NCI-H2196 treated with DMSO at 0.1 percent for 48 hours (cell line): ENCODE data around the gene B4GALT7.
"Not testable (repeated sequence)": the region's sequence is repeated elsewhere in the genome, so short reads cannot be mapped to it uniquely, and the experiment has no call there.

Source experiments
- DNase-seq: peaks from one replicate; lab custom pipeline; 2025; ENCODE audit not compliant: unreplicated experiment; lab: John Stamatoyannopoulos, UW

B4GALT7 gene, protein sequence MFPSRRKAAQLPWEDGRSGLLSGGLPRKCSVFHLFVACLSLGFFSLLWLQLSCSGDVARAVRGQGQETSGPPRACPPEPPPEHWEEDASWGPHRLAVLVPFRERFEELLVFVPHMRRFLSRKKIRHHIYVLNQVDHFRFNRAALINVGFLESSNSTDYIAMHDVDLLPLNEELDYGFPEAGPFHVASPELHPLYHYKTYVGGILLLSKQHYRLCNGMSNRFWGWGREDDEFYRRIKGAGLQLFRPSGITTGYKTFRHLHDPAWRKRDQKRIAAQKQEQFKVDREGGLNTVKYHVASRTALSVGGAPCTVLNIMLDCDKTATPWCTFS

DNA sequence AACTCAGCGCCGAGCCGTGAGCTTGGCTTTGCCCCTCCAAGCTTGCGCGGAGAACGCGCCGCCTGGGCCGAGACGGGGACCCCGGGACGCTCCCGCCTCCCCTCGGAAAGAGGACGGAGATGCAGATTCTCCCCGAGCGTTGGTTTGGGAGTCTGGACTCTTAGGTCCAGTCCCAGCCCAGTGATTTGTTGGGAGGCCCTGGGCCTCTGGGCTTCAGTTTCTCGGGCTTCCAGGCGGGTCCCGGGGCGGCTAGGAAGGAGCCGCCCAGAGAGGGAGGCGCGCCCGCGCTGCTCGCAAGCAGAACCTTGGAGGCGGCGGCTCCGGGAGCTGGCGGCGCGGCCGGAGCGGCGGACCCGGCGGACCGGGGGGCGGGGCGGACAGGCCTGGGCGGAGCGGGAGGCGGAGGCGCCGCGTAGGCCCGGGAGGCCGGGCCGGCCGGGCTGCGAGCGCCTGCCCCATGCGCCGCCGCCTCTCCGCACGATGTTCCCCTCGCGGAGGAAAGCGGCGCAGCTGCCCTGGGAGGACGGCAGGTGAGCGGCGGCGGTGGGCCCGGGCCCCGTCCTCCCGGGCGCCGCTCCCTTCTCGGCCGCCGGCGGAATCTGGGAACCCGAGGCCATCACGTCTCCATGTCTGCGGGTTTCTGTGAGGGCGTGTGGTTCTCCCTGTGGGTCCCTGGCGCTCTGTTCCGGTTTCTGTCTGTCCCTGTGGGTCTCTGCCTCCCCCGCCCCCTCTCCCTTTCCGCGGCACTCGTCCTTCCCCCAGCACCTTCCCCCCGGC, at the start of gene B4GALT7:
B4GALT7 (plus strand) TSS at position 402 of the 777 bp plus-strand sequence; CDS start at position 481, 79 bp downstream.
- peak; percentile 73 for DNase-seq

DNA sequence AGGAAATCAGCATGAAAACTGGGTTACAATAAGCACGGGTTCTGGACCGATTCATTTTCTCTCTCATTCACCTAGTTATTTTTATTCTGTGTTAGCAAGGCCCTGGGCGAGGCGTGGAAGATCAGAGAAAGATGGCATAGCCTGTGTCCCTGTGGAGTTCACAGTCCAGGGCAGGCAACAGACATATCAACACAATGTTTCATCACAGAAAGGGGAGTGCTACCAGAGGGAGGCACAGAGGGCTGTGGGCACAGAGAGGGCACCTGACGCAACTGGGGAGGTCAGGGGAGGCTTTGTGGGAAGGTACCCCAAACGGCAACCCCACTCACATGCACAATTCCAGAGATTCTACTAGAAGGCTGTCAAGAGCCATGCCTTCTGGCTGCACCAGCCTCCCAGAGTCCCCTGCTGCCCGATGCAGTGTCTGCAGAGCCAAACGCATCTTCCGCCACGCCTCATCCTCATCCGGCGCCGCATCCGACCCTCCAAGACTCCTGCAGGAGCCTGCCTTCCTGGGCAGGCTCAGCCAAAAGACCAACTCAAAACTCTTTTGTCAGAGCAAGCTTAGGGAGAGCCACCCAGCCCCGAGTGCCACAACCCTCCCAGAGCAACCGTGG, 47.0 kb upstream of the B4GALT7 start:
- no peak for DNase-seq

GRCh38 chr5:177553671-177554429, 46.1 kb upstream of the B4GALT7 start:
- no peak for DNase-seq

- peak; percentile 84 for DNase-seq
These were observed 45.3 kb upstream of the B4GALT7 start, which contains the start of gene FAM193B for GRCh38 chr5:177554474-177555111. Gene FAM193B, minus strand, starts transcription at chr5:177554563. Its CDS starts 105 bp downstream, at chr5:177554458.

DNA sequence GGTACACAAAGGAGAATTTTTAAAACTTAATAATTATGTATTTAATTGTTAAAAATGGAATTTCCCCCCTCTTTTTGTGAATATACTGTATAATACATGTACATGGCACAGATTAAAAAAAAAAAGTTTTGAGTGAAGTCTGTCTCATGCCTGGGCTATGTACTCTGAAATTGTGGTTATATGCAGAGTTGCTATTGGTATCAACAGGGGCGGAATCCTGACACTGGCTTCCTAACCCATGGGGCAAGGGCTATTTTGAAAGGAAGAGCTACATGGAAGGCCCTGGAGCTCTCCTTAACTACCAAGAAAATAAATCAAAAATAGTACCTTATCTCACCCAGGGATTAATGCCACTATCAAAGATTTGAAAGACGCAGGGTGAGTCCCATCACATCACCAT, 44.7 kb upstream of the B4GALT7 start:
- no peak for DNase-seq

- DNase-seq: no peak
These were observed 44.3 kb upstream of the B4GALT7 start for GRCh38 chr5:177555665-177556064.

- no peak for DNase-seq
These were observed 42.8 kb upstream of the B4GALT7 start for GRCh38 chr5:177557041-177557647.

GRCh38 chr5:177557796-177558195, 42.1 kb upstream of the B4GALT7 start:
- DNase-seq: no peak

- not testable (repeated sequence) for DNase-seq
These were observed 40.4 kb upstream of the B4GALT7 start for GRCh38 chr5:177559446-177559941.

DNA sequence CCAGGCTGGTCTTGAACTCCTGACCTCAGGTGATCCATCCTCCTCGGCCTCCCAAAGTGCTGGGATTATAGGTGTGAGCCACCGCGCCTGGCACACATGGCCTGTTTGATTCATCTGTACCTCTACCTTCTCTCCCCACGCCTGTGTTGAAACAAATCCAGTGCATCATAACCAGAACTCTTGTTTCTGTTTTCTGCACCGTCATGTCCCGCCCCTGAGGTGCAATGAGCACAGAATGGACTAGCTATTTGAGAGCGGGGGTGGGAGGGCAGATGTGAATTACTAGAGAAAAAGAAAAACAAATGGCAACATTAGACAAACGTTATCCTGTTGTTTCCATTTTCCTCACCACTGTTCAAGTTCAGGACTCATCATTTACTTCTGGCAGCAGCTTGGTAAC, 34.9 kb upstream of the B4GALT7 start:
- DNase-seq: no peak

GRCh38 chr5:177568326-177568725, 31.6 kb upstream of the B4GALT7 start:
- no peak for DNase-seq

GRCh38 chr5:177569894-177570293, 30.0 kb upstream of the B4GALT7 start:
- no peak for DNase-seq

DNA sequence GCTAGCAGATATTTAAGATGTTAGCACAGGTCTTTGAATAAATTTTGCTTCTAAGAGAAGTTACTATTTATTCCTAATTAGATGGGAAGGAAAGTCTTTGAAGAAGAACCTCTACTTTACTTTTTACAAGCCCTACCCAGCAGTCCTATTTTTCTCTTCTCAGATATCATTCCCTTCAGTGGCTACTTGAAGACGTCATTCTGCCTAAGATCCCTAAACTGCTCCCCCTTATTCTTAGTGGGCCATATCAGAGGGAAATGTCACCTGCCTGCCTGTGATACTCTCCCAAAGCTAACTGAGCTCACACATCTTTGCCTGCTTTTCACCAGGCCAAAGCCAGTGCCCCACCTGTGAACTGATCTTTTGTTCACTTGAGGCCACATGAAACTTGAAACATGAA, 24.4 kb upstream of the B4GALT7 start:
- no peak for DNase-seq

- DNase-seq: no peak
These were observed 23.8 kb upstream of the B4GALT7 start for GRCh38 chr5:177576169-177576568.

DNA sequence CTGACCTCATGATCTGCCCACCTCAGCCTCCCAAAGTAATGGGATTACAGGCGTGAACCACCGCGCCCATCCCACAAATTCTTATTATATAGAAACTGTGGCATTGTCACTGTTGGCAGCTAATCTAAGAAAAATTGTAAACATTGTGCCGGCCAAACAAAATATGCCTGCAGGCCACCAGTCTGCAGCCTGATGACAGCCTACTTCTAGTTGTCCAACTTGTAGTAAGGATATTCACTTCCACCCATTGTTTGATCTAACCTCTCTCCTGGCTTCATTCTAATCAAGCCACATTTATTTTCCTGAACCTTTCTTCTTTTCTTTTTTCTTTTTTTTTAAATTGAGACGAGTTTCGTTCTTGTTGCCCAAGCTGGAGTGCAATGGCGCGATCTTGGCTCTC, 21.6 kb upstream of the B4GALT7 start:
- DNase-seq: no peak

DNA sequence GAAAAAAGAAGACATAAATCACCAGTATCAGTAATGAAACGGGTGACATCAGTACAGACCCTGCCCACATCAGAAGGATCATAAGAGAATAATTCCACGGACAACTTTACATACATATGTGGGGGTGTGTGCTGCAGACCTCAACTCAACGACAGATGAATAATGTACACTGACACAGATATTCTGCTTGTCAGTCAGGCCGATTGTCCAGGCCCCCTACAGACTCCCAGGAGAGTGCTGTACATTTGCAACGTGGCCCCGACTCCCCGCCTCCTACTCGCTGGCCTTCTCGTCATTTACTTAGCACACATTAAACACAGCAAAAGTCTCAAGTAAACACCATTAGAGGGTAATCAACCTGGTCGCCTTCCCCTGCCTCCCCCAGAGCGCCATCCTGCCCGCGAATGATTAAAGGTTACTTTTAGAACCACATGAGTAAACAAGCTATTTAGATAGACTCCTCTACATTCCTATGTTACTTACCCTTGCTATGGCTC, 11.5 kb upstream of the B4GALT7 start:
- DNase-seq: no peak

DNA sequence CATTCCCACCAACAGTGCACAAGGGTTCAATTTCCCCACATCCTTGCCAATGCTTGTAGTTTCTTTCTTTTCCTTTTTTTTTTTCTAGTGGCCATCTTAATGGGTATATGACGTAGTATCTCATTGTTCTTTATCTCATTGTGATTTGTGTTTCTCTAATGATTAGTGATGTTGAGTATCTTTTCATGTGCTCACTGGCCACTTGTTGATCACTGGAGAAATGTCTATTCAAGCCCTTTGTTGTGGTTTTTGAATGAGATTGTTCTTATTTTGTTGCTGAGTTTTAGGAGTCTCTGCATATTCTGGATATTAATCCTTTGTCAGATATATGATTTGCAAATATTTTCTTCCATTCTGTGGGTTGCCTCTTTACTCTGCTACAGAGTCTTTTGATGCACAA, 9.5 kb upstream of the B4GALT7 start:
- no peak for DNase-seq

GRCh38 chr5:177591690-177592009, 8.3 kb upstream of the B4GALT7 start:
- DNase-seq: no peak

- DNase-seq: peak; percentile 77
These were observed 7.7 kb upstream of the B4GALT7 start, which contains the start of gene TMED9 for GRCh38 chr5:177592010-177592834. Gene TMED9, plus strand, starts transcription at chr5:177592203. Its CDS starts 12 bp downstream, at chr5:177592215.
